Stimulated activated CD8-positive, alpha-beta memory T cell treated with anti-CD3 and anti-CD28 coated beads, Interleukin-4, amount 100 ng/mL, for 4 hours (primary cell): ENCODE results near the gene DCP2.

Experiments used
- DNase-seq, 2 donors: peaks; one replicate each; pipeline ENCODE4 v3.0.0-alpha.2; 2020; ENCODE audit warnings: low read depth in 2 of 2, low spot score in 1 of 2

DCP2 gene

DNA sequence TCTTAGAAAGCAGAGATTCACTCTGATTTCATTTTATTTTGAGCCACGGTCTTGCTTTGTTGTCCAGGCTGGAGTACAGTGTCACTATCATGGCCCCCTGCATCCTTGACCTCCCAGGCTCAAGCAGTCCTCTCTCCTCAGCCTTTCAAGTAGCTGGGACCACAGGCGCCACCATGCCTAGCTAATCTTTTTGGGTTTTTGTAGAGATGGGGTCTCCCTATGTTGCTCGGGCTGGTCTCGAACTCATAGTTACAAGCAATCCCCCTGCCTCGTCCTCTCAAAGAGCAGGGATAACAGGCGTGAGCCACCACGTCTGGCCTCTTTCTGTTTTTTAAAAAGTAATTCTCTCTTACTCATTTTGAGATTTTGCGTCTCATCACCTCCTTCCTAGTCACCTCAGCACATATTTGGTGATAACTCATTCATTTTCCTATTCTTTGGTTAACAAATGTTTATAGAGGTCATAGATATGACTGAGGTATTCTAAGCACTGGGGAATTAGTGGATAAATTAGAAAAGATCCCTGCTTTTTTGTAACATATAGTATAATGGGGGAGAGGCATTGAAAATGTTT lies 10.8 kb upstream of the DCP2 start:
- DNase-seq, result no peak

DNA sequence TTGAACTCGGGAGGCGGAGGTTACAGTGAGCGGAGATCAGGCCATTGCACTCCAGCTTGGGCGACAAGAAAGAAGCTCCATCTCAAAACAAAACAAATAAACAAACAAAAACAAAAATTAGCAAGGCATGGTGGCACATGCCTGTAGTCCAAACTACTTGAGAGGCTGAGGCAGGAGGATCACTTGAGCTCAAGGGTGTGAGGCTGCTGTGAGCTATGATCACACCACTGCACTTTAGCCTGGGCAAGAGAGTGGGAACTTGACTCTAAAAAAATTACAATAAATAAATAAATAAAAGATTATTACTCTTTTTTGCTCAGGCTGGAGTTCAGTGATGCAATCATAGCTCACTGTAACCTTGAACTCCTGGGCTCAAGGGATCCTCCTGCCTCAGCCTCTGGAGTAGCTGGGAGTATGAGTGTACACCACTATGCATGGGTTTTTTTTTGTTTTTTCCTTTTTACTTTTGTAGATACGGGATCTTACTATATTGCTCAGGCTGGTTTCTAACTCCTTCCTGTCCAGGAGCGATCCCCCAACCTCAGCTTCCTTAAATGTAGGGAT lies 9.0 kb upstream of the DCP2 start:
- DNase-seq, result no peak

DNA sequence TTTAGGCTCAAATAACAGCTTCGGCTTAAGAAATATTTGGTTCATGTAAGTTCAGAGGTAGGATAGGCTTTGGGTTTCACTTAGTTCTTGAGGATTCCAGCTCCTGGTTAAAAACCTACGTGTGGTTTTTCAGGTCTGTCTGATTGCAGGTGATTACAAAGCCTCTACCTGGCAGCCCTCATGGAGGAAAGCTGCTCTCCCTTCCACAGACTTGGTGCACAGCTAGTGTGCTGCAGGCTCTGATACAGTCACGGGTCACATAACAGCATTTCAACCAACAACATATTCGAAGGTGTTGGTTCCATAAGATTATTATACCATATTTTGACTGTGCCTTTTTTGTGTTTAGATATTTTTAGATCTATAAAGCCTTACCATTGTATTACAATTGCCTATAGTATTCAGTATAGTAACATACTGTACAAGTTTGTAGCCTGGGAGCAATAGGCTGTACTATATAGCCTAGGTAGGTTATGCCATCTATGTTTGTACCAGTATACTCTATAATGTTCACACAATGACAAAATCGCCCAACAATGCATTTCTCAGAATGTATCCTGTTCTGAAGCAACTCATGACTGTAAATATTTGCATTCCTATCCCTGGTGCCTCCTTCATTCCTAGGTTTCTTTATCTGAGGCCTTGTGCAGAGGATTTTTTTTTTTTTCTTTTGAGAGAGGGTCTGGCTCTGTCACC lies 8.0 kb upstream of the DCP2 start:
- no peak for DNase-seq

DNA sequence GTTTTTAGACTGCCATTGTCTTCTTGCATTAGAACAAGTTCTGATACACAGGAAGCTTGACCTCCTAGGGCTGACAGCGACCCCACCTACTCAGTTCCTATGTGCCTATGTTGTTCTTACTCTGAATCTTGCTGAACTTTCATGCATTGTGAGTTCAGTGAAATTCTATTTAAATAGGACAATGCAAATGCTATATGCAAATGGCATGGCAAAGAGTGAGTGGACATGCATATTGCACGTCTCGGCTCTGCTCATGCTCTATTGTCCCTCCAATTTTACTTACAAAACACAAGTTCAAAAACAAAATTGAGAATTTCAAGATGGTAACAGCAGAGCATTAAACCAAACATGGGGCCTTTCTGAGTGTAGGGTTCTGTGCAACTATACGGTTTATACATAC lies 5.3 kb upstream of the DCP2 start:
- DNase-seq, result no peak

DNA sequence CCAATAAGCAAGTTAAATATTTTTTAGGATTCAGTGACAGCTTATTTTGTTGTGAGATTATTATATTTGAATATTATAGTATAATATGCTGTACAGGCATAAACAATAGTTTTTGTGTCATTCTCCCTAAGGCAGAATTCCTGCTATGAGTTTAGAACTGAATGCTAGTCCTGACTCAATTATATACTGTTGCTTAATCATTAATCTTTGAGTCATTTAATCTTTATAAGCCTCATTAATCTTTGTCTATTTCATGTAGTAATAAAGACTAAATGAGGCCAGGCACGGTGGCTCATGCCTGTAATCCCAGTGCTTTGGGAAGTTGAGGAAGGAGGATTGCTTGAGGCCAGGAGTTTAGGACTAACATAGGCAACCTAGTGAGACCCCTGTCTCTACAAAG lies 3.6 kb upstream of the DCP2 start:
- no peak for DNase-seq

DNA sequence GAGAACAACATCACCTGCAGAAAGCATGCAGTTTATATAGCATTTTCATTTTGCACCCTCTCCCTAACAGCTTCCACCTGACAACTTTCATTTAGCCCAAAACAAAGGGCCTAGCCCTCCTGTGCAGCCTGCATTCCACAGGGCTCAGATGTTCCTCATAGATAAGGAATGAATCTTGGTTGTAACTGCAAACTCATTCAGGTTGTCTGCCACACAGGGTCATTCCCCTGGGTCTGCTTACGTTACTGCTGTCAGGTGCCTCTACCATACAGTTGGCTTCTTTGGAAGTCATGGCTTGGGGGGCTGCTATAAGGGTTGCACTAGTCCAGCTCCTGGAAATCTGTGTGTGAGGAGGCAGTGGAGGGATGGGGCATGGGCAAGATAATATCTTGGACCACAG lies 2.7 kb upstream of the DCP2 start:
- no peak for DNase-seq

DNA sequence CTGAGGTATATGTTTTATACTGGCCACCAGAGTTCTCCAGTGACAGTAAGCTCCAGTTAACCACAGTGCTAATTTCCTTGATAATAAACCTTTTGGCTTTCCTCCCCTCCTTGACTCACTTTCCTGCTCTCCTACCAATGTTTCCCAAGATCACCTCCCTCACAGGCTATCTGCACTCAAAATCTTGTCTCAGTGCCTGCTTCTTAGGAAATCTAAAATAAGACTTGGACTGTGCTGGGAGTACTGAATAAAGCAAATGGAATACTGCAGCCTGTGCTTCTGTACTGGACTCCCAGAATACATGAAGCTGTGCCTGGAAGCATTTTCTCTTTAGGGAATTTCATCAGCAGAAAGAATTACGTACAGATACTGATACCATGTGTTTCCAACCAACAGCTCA lies 1.7 kb upstream of the DCP2 start:
- no peak for DNase-seq

DNA sequence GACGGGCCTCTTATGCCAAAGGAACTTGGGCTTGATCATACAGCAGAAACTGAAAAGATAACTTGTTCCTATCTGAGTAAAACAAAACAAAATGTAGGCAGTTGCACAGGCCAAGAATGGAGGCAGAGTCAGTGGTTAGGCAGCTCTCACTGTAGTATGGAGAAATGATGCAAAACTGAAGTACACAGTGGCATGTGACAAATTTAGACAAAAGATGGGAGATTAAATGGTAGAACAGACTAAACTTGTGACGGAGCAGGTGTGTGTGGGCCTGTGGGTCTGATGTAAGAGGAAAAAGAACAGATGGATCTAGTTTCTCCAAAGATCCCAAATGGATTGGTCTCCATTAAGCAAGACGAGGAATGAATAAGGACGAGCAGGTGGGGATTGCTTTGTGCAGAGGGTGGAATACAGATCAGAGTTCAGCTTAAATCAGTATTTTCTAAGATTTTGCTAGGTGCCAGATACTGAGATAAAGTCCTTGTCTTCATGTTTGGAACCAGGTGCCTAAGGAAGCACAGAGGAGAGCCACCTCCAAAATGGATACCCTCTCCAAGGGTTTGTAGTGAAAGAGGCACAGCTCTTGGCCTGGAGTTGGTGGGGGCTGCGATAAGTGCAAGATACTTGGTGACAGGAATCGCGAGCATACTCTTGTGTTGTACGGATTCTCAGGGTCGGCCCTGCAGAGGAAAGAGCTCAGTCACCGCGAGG lies 722 bp upstream of the DCP2 start:
- no peak for DNase-seq

DNA sequence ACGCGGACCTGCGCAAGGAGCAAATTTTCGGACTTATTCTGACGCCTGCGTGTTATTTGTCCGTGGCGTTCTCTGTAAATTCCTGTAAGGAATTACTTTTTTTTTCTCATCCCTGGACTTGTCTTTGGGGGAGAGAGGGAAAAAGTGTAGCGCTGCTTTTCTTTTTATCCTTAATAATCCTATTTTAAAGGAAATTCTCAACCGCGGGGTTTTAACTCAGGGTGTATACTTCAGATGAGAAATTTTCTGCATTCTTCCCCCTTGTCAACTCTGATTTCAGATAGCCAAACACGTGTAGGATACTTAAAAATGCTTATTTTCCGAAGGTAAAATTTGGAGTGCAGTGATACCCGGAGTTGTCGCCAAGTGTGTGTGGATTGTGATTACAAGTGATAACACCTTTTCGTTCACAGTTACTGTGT lies 853 bp downstream of the DCP2 start:
- DNase-seq, result no peak

DNA sequence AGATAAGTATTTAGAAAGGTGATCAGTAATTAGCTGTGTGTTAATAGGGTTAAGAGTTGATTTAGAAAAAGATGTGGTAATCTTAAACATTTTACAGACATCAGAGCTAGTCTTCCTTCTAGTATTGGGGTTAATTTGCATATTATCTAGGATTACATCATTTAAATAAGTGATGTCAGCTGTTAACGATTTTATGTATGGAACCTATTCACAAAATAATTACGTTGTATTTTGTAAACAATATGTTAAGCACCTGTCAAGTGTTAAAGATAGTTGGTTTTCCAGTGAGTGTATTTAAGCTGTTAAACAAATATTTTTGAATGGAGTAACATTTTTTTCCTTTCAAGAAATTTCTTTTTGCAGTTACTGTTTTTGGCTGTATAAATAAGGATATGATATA lies 2.2 kb downstream of the DCP2 start:
- DNase-seq, result no peak

DNA sequence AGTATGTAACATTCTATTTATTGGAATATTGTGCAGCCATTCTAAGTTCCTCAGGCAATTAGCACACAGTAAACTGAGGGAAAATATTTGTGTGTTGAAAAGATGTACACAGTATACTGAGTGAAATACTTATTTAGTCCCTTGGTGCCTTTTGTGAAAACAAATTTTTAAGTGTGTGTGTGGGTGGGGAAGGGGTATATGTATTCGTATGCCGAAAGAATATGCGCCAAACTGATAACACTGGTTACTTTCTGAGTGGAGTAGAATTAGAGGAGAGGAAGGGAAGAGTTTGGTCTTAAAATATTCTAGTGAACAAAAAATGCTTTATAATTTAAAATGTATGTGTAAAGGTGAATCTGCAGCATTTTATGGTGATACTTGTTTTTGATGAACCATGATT lies 3.1 kb downstream of the DCP2 start:
- no peak for DNase-seq

DNA sequence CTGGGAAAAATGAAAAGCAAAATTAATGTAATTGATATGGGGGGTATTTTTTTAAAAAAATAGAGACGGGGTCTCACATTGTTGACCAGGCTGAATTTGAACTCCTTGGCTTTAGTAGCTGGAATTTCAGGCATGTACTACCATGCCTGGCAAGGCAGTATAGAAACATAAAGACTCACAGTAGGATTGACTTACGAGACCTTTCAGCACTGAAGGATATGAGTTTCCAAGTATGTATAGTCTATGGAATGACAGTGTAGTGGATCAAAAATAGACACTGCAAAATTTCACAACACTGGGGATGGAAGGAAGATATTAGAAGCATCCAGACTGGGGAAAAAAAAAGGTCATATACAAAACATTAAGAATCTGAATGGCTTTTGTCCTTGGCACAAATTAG lies 6.8 kb downstream of the DCP2 start:
- DNase-seq, result no peak

DNA sequence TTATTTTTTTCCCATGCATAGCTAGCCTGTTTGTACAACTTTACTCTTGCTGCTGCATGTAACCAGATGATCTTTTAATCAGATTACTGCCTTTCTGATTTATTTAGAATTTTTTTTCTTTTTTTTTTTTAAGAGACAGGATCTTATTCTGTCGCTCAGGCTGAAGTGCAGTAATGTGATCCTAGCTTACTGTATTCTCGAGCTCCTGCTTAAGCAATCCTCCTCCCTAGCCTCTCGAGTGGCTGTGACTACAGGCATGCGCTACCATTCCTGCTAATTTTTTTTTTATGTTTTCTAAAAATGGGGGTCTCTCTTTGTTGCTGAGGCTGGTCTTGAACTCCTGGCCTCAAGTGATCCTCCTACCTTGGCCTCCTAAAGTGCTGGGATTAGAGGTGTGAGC lies 9.6 kb downstream of the DCP2 start:
- DNase-seq, result no peak

DNA sequence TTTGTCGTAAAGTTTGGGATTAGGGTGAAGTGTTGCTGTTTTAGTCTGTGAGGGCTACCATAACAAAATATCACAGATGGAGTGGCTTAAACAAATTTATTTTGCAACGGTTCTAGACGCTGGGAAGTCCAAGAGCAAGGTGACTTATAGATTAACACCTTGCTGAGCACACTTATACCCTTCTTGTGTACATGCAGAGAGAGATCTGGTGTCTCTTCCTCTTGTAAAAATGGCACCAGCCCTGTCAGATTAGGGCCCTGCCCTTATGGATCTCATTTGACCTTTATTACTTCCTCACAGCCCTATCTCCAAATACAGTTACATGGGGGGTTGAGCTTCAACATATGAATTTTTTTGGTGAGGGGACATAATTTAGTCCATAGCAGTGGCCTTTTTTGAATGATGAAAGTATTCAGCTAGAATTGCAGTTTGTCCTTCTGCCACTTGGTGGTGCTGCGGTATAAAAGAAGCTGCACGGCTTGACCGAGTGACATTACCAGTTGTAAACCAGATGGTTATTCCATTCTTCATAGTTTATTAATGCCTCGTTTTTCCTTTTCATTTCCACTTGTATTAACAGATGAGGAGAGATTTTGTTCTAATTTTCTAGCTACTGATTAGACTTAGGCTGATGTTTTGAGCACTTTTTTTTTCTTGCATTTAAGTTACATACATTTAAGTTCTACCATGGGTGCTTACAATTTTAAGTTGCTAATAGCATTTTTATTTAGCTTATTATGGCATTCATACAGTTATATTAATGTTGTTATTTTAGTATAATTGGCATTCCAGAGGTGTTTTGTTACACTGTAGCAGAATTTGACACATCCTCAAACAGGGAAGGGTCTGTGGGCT lies 19.4 kb downstream of the DCP2 start:
- peak; percentile 39 to 79 for DNase-seq

DNA sequence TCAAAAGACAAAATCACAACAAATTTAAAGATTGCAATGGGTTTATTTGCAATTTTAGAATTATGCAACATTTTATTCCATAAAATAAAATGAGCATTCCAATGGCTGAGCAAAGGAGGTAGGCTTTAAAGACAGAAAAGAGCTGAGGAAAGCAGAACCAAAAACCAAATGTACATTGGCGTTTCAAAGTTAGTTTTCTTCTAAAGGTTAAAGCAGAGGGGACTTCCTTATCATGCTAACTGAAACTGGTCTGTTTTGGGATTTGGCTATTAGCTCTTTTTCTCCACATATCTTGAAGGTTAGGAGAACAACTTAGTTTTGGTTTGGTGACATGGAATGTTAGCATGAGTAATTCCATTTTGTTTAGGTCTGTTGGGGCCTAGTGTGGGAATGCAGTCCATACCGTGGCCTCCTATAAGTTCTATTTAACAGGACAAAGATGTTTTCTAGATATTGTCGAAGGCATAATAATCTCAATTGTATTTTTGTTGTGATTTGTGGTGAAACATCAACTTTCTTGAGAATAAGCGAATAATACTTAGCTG lies 20.3 kb downstream of the DCP2 start:
- no peak for DNase-seq

DNA sequence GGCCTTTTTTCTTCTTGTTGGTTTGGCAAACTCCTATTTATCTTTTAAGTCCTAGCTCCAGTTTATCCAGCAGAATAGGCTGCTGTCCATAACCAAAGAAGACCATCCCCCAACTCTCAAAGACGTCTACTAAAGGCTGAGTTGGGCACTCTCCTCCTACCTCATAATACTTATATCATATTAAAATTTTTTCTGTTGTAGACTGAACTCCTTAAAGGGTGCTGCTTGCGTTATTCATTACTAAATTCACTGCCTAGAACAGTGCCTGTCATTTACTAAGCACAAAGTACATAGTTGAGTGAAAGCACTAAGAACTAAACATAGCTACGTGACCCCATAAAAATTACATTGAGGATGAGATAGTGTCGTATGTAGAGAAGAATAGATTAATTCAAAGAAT lies 21.7 kb downstream of the DCP2 start:
- no peak for DNase-seq

DNA sequence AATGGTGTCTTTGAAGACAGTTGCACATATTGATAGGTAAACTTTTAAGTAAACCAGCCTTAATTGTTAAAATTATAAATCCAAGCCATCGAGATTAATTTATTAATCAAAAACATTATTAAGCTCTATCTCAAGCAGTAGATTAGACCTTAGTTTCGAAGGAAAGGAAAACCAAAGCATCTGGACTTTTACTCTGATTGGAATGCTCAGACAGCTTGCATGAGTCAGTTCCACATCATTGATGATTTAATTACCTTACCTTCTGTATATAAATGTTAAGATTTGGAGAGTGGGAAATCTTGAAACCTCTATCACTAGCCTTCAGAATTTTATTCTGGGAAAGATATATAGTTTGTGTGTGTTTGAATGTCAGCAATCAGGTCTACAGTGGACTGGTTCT lies 23.9 kb downstream of the DCP2 start:
- DNase-seq, result no peak

DNA sequence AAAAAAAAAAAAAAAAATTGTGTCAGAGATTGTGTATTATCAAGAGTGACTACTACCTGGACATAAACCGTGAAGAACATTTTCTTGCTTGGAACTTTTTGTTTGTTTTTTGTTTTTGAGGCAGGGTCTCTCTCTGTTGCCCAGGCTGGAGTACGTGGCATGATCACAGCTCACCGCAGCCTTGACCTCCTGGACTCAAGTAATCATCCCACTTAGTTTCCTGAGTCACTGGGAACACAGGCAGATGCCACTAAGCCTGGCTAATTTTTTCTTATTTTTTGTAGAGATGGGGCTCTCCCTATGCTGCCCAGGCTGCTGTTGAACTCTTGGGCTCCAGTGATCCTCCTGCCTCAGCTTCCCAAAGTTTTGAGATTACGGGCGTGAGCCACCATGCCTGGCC lies 25.8 kb downstream of the DCP2 start:
- no peak for DNase-seq

DNA sequence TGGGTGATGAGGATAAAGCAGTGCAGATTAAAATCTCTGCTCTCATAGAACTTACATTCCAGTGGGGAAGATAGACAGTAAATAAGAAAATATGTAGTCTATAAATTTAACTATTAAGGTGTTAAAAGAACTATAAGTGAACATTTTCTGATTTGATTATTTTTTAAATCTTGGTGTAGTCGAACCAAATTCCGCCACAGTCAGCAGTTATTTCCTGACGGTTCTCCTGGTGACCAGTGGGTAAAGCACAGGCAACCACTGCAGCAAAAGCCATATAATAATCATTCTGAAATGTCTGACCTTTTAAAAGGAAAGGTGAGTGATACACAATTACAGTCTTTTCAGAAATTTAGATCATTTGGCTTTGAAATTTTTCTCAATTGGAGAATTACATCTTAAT lies 27.2 kb downstream of the DCP2 start:
- DNase-seq, result no peak

DNA sequence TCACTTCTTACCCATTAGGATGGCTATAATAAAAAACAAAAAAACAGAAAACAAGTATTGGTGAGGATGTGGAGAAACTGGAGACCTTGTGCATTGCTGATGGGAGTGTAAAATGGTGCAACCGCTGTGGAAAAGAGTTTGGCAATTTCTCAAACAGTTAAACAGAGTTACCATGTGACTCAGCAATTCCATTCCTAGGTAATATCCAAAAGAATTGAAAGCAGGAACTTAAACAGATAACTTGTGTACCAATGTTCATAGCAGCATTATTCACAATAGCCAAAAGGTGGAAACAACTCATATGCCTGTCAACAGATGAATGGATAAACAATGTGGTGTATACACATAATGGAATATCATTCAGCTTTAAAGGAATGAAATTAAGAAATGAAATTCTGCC lies 28.9 kb downstream of the DCP2 start:
- no peak for DNase-seq
